KMS-11 (cell line): Measurements from ENCODE around the gene SPACA9.

ENCODE experiments used
- H2AFZ ChIP-seq: fragments of 200-600 bp; sonication (generic); 2 replicates; pipeline ENCODE4 v1.6.1; 2016; ENCODE audit warnings: antibody characterized with exemption, mixed run types, low read depth
- H3K27ac ChIP-seq: fragments of 200-600 bp; sonication (generic); 2 replicates; pipeline ENCODE4 v1.6.1; 2016; ENCODE audit warnings: mild to moderate bottlenecking, mixed run types
- H3K27me3 ChIP-seq: fragments of 200-600 bp; sonication (generic); 2 replicates; pipeline ENCODE4 v1.6.1; 2017; ENCODE audit warnings: mild to moderate bottlenecking, low read depth, mixed run types, moderate library complexity; ENCODE audit not compliant: insufficient read depth
- H3K36me3 ChIP-seq: fragments of 200-600 bp; sonication (generic); 2 replicates; pipeline ENCODE4 v1.6.1; 2017; ENCODE audit warnings: mild to moderate bottlenecking, mixed run types; ENCODE audit not compliant: insufficient read depth
- H3K4me1 ChIP-seq: fragments of 200-600 bp; sonication (generic); 2 replicates; pipeline ENCODE4 v1.6.1; 2016; ENCODE audit warnings: mild to moderate bottlenecking, low read depth, mixed run types; ENCODE audit not compliant: poor library complexity, severe bottlenecking
- H3K4me2 ChIP-seq: fragments of 200-600 bp; sonication (generic); 2 replicates; pipeline ENCODE4 v1.7.0; 2016; ENCODE audit warnings: mild to moderate bottlenecking, mixed run types
- H3K4me3 ChIP-seq: fragments of 200-600 bp; sonication (generic); IDR thresholded peaks from 2 replicates; pipeline ENCODE4 v1.6.1; 2017; ENCODE audit warnings: low read depth, low read length, mixed read lengths; ENCODE audit not compliant: insufficient read depth
- H3K79me2 ChIP-seq: fragments of 200-600 bp; sonication (generic); 2 replicates; pipeline ENCODE4 v1.6.1; 2016; ENCODE audit warnings: low read depth, mixed run types; ENCODE audit not compliant: insufficient read depth
- H3K9ac ChIP-seq: fragments of 200-600 bp; sonication (generic); 2 replicates; pipeline ENCODE4 v1.6.1; 2016; ENCODE audit warnings: mild to moderate bottlenecking, mixed run types
- H4K20me1 ChIP-seq: fragments of 200-600 bp; sonication (generic); 2 replicates; pipeline ENCODE4 v1.6.1; 2016; ENCODE audit warnings: mild to moderate bottlenecking, mixed run types; ENCODE audit not compliant: insufficient read depth
- CTCF ChIP-seq: fragments of 200-600 bp; sonication (generic); conservative IDR thresholded peaks from 2 replicates; pipeline ENCODE4 v1.6.1; 2017; ENCODE audit warnings: low read depth, mild to moderate bottlenecking, antibody characterized with exemption, low read length, moderate library complexity, mixed read lengths

The SPACA9 gene

GRCh38 chr9:132879457-132880323 lies 992 bp downstream of the SPACA9 start:
- Histone ChIP-seq H2AFZ (no peak overlapping the region), H3K4me3 (no peak overlapping the region), H3K79me2 (no peaks in the 10 kb centered on the region), H3K4me2 (no peak overlapping the region), H3K27ac (no peak overlapping the region), H3K4me1 (no peaks in the 10 kb centered on the region), H3K27me3 (peaks cover 9% of the 10 kb centered on the region), H3K9ac (no peak overlapping the region), H4K20me1 (no peaks in the 10 kb centered on the region), H3K36me3 (no peaks in the 10 kb centered on the region)
- no peak for TF ChIP-seq CTCF

- H3K4me1 ChIP-seq, result no peaks in the 10 kb centered on the region
- H3K27ac ChIP-seq, result no peak overlapping the region
- H3K79me2 ChIP-seq, result no peaks in the 10 kb centered on the region
- H3K36me3 ChIP-seq, result no peaks in the 10 kb centered on the region
- no peak for TF ChIP-seq CTCF
- H3K27me3 ChIP-seq, result peaks cover 6% of the 10 kb centered on the region; the same call in 1 of the 2 replicates
- H3K4me3 ChIP-seq, result no peak overlapping the region
- no peak overlapping the region for H3K4me2 ChIP-seq
- no peak overlapping the region for H3K9ac ChIP-seq
- H2AFZ ChIP-seq, result no peak overlapping the region
- H4K20me1 ChIP-seq, result no peaks in the 10 kb centered on the region
These were observed 1.6 kb downstream of the SPACA9 start for GRCh38 chr9:132880324-132880661.

DNA sequence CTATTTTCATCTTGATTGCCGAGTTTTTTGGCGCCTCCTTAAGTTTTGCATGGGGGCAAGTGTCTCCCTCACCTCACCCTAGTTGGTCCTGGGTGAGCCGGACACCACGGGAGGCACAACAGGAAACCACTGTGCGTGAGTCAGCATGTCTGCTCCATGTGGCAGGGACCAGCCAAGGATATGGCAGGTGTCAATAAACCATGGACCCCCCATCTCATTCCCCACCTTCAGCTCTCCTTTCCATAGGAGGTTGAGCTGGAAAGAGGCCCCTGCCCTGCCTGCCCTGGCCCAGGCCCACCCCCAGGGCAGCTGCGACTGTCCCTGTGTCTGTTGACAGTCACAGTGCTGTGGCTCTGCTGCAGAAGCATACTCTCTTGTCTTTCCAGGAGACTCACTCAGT lies 3.1 kb downstream of the SPACA9 start:
- no peak overlapping the region for H3K4me2 ChIP-seq

GRCh38 chr9:132882616-132883015 lies 3.9 kb downstream of the SPACA9 start:
- no peaks in the 10 kb centered on the region for H3K27me3 ChIP-seq
- no peak overlapping the region for H3K9ac ChIP-seq
- no peaks in the 10 kb centered on the region for H3K79me2 ChIP-seq
- H3K4me1 ChIP-seq, result no peaks in the 10 kb centered on the region
- no peak overlapping the region for H3K4me2 ChIP-seq
- H3K4me3 ChIP-seq, result no peak overlapping the region
- no peaks in the 10 kb centered on the region for H4K20me1 ChIP-seq
- no peak overlapping the region for H3K27ac ChIP-seq
- no peak for TF ChIP-seq CTCF
- H3K36me3 ChIP-seq, result no peaks in the 10 kb centered on the region
- H2AFZ ChIP-seq, result no peak overlapping the region

More for the DNA sequence above, 3.1 kb downstream of the SPACA9 start:
- H3K36me3 ChIP-seq, result no peaks in the 10 kb centered on the region
- no peaks in the 10 kb centered on the region for H3K27me3 ChIP-seq
- H2AFZ ChIP-seq, result no peak overlapping the region
- no peak overlapping the region for H3K4me3 ChIP-seq
- no peaks in the 10 kb centered on the region for H4K20me1 ChIP-seq
- TF ChIP-seq CTCF, result no peak
- no peak overlapping the region for H3K27ac ChIP-seq
- no peaks in the 10 kb centered on the region for H3K4me1 ChIP-seq
- no peak overlapping the region for H3K9ac ChIP-seq
- no peaks in the 10 kb centered on the region for H3K79me2 ChIP-seq
